OCI-LY3 (cell line): ENCODE data around the gene VPS26B.

Source experiments
- EZH2phosphoT487 ChIP-seq: fragments of 200-600 bp; shearing (Covaris generic); IDR thresholded peaks from 2 replicates; pipeline ENCODE4 v1.6.1; 2018; ENCODE audit warnings: antibody characterized with exemption, mixed run types, low read depth
- TF ChIP-seq, protein P1 (sequence below): fragments of 200-600, 300-600 bp; sonication (generic); IDR thresholded peaks from 2 replicates; pipeline ENCODE4 v1.5.1; 2014; ENCODE audit warnings: antibody characterized with exemption, low read length, low read depth

- TF ChIP-seq, protein P1, sequence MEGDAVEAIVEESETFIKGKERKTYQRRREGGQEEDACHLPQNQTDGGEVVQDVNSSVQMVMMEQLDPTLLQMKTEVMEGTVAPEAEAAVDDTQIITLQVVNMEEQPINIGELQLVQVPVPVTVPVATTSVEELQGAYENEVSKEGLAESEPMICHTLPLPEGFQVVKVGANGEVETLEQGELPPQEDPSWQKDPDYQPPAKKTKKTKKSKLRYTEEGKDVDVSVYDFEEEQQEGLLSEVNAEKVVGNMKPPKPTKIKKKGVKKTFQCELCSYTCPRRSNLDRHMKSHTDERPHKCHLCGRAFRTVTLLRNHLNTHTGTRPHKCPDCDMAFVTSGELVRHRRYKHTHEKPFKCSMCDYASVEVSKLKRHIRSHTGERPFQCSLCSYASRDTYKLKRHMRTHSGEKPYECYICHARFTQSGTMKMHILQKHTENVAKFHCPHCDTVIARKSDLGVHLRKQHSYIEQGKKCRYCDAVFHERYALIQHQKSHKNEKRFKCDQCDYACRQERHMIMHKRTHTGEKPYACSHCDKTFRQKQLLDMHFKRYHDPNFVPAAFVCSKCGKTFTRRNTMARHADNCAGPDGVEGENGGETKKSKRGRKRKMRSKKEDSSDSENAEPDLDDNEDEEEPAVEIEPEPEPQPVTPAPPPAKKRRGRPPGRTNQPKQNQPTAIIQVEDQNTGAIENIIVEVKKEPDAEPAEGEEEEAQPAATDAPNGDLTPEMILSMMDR = no peak
- TF ChIP-seq EZH2phosphoT487 = no peak
Observed at GRCh38 chr11:134289789-134290188, 65.3 kb downstream of the VPS26B start.
